HFF-Myc (cell line): ENCODE measurements around the gene PARK7.
"Not testable (repeated sequence)": the region's sequence is repeated elsewhere in the genome, so short reads cannot be mapped to it uniquely, and the experiment has no call there.

Experiments
- DNase-seq: peaks from one replicate; pipeline ENCODE4 v3.0.0-alpha.2; 2011; ENCODE audit warnings: low read depth; ENCODE audit errors: extremely low read depth
- H3K4me3 ChIP-seq: replicated peaks from 2 replicates; pipeline ENCODE4 v1.5.1; 2011; ENCODE audit warnings: low read depth, mild to moderate bottlenecking, control low read depth, low read length
- TF ChIP-seq, protein P1 (sequence below): IDR thresholded peaks from 2 replicates; pipeline ENCODE4 v1.5.1; 2012; ENCODE audit warnings: mild to moderate bottlenecking, low read depth, low read length, control low read depth; ENCODE audit errors: missing control alignments

The PARK7 gene

DNA sequence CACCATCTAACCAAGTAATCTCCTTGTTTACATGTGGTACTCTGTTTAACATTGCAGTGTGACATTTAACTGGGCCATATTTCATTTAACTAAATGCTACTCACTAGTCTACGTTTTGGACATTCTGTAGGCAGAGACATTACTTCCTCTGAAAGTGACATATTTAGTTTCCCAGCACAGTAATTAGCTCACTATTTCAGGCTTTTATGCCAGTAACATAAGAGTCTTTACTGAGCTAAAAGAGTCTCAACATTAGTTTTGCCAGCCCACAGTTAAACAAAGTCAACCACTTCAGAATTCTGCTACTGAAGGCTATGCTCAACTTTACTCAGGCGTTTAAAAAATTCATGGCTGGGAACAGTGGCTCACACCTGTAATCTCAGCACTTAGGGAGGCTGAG, 18.3 kb upstream of the PARK7 start:
- TF ChIP-seq, protein P1, sequence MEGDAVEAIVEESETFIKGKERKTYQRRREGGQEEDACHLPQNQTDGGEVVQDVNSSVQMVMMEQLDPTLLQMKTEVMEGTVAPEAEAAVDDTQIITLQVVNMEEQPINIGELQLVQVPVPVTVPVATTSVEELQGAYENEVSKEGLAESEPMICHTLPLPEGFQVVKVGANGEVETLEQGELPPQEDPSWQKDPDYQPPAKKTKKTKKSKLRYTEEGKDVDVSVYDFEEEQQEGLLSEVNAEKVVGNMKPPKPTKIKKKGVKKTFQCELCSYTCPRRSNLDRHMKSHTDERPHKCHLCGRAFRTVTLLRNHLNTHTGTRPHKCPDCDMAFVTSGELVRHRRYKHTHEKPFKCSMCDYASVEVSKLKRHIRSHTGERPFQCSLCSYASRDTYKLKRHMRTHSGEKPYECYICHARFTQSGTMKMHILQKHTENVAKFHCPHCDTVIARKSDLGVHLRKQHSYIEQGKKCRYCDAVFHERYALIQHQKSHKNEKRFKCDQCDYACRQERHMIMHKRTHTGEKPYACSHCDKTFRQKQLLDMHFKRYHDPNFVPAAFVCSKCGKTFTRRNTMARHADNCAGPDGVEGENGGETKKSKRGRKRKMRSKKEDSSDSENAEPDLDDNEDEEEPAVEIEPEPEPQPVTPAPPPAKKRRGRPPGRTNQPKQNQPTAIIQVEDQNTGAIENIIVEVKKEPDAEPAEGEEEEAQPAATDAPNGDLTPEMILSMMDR, result no peak
- DNase-seq, result no peak

DNA sequence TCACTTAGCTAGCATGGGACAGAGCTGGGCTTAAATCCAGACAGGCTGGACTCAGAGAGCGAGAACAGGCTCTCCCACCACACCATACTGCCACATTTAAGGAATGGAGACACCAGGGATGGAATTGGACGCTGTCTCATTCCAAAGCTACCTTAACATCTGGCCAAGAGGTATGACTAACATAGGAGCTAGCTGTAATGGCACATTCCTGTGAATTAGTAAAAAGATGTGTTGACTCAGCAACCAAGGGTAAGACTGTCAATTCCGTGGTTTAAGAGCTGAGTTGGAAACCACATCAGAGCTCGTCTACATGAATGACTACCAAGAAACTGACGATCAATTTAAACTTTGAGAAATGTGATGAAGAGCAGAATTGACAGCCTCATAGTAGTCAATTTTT, 12.6 kb upstream of the PARK7 start:
- no peak overlapping the region for H3K4me3 ChIP-seq
- peak; percentile 60 for DNase-seq
- TF ChIP-seq, protein P1, result no peak

More for the DNA sequence above, 18.3 kb upstream of the PARK7 start:
- no peak overlapping the region for H3K4me3 ChIP-seq

DNA sequence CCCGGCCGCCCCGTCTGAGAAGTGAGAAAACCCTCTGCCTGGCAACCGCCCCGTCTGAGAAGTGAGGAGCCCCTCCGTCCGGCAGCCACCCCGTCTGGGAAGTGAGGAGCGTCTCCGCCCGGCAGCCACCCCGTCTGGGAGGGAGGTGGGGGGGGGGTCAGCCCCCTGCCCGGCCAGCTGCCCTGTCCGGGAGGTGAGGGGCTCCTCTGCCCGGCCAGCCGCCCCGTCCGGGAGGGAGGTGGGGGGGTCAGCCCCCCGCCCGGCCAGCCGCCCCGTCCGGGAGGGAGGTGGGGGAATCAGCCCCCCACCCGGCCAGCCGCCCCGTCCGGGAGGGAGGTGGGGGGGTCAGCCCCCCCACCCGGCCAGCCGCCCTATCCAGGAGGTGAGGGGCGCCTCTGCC, 8.7 kb upstream of the PARK7 start:
- not testable (repeated sequence) for DNase-seq, H3K4me3 ChIP-seq

DNA sequence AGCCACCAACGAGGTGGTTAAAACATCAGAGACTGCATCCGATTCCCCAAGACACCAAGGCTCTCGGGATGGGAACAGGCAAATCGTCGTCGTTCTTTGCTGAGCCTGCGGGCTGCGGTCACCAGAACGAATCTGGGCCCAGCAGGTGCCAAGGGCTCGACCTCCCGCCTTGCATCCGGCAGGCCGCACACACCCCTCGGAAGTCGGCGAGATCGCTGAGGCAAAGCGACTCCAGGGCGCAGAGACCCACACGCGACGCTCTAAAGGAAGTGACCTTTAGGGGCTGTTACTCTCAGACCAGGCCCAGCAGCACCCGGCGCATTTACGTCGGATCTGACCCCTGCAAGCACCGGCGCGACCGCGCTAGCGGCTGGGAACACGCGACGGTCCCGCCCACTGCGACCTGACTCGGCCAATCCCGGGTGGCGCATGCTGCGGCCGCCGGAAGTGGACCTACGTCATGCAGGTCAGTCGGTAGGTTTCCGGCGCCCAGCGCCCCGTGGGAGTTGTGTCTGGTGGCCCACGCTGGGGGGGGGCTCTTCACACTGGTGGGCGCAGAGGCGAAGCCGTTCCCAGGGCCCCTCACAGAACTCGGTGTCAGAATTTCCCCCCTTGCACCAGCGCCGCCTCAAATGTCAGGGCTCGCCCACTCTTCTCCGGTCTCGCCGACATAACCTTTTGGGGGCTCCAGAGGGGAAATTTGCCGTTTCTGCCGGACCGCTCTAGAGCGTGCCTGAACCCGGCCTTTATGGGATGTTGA, 7.5 kb upstream of the PARK7 start:
- peak overlapping the region; percentile 46 for H3K4me3 ChIP-seq
- no peak for DNase-seq
- TF ChIP-seq, protein P1, result no peak

DNA sequence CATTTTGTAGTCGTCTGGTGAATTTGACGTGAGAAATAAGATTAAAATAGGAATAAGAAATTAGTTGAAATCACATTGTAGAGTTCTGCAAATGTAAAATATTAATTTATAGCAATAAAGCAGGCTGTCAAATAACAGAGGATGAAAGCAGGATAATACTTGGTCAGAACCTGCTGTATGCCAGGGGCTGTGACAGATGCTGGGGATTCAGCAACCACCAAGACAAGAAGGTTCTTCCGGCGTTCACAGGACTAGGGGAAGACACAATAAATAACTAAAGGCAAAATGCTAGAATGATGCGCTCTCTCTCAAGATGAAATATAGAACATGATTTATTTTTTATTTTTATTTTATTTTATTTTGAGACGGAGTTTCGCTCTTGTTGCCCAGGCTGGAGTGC, 6.8 kb upstream of the PARK7 start:
- no peak for DNase-seq
- peak overlapping the region; percentile 46 for H3K4me3 ChIP-seq
- TF ChIP-seq, protein P1, result no peak

DNA sequence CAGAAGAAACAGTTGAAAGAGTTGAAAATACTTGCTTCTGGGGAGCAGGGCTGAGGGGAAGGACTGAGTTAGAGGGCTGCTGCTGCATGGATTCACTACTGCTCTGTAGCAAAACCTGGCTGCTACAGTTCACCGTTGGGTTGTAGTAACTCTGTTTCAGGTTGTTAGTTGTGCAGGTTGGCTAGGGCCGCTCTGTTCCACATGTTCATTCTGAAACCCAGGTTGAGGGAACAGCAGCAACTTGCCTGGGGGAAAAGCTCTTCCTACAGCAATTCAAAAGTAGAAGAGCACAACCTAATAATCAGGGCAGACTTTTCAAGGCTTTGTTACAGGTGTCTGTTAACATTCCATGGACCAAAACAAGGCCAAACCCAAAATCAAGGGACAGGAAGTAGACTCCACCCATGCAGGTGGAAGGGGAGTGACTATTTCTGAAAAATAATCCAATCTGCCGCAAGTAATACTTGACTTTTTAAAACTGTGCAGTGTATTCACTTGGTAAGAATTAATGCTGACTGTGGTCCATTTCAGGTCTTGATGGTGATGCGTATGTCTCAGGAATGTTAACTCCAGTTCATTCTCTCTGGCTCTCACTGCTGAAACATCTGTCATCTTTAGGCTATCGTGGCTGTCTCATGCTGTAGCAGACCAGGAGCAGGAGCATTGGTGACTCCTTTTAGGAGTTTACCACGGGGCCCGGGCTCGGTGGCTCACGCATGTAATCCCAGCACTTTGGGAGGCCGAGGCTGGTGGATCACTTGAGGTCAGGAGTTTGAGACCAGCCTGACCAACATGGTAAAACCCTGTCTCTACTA, 5.1 kb upstream of the PARK7 start:
- H3K4me3 ChIP-seq, result no peak overlapping the region
- TF ChIP-seq, protein P1, result no peak
- DNase-seq, result no peak

DNA sequence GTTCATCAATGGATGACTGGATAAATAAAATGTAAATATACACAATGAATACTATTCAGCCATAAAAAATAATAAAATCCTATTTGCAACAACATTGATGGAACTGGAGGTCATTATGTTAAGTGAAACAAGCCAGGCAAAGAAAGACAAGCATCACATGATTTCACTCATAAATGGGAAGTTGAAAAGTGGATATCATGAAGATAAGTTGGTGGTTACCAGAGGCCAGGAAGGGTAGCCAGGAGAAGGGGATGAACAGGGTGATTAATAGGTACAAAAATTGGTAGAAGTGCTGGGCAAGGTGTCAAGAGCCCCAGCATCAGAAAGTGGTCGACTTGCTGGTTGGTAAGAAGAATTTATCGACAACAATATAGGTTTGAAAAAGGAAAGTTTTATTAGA, 1.3 kb upstream of the PARK7 start:
- no peak for DNase-seq
- H3K4me3 ChIP-seq, result no peak overlapping the region
- TF ChIP-seq, protein P1, result no peak
